Thyroid gland (tissue), 4 donors: ENCODE data around the gene PCDHGB7.

ENCODE experiments used
- CTCF ChIP-seq, 6 experiments: fragments of 200-600 bp in 3 of 6; fragments of 450-650 bp in 3 of 6; sonication (generic) in 3 of 6; IDR thresholded peaks; one replicate each; pipeline ENCODE4 v1.5.1; 2016 to 2019; ENCODE audit warnings: antibody characterized with exemption in 6 of 6, mild to moderate bottlenecking in 2 of 6, inconsistent platforms in 1 of 6, moderate library complexity in 1 of 6
- POLR2A ChIP-seq, 2 donors: fragments of 450-650 bp; IDR thresholded peaks; one replicate each; pipeline ENCODE4 v1.6.1; 2017; ENCODE audit warnings: antibody characterized with exemption in 2 of 2, mild to moderate bottlenecking in 2 of 2, moderate library complexity in 1 of 2

GRCh38 chr5:141465351-141465750 lies 47.9 kb downstream of the PCDHGB7 start:
- no peak for TF ChIP-seq POLR2A (IDR thresholded peaks at IDR 0.05)
- no peak for TF ChIP-seq CTCF (IDR thresholded peaks at IDR 0.05)
